GM12865 (cell line): ENCODE data around the gene AFTPH.

Experiments
- DNase-seq: peaks from one replicate; pipeline ENCODE4 v3.0.0; 2010; ENCODE audit warnings: low read depth
- H3K4me3 ChIP-seq: 2 replicates; pipeline ENCODE4 v1.5.1; 2011; ENCODE audit warnings: mild to moderate bottlenecking, low read depth, low read length, control low read depth
- CTCF ChIP-seq: IDR thresholded peaks from 2 replicates; pipeline ENCODE4 v1.5.1; 2011; ENCODE audit warnings: low read length, control low read depth, low read depth, inconsistent platforms; ENCODE audit not compliant: insufficient read depth; ENCODE audit errors: missing control alignments

Gene AFTPH

GRCh38 chr2:64608867-64609226, 84.7 kb downstream of the AFTPH start:
- H3K4me3 ChIP-seq = peak overlapping the region; percentile 55
- no peak for TF ChIP-seq CTCF
- DNase-seq = no peak

DNA sequence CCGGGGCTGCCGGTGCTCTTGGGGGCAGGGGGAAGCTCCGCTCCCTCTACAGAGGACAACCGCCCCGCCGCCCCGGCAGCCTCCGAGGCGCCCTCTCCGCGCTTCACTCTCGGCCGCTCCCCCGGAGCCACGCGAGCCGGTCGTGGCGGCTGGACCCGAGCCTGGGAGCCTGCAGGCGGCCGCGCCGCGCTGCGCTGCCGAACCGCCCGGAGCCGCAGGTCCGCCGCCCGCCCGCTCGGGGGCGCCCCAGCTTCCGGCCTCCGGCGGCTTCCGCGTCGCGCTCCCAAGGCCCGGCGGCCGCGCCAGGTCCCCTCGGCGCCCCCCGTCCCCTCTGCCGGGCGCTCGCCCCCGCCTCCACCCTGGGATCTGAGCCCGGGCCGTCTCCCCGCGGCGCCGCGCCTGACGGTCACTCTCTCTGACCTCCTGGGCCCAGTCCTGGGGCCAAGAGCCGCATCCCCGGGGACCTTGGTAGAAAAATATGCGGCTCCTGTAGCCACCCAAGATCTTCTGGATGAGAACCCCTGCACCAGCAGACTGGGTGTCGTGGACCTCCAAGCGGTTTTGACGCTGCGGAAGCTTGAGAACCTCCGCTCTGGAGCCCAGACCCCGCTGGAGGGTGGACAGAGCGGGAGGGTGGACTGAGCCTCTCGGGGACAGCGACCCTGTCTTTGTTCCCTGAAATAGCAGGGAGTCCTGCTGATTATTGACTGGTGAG, 85.3 kb downstream of the AFTPH start:
- DNase-seq = peak; percentile 87
- TF ChIP-seq CTCF = peak; percentile 59
- H3K4me3 ChIP-seq = peak overlapping the region; percentile 55

DNA sequence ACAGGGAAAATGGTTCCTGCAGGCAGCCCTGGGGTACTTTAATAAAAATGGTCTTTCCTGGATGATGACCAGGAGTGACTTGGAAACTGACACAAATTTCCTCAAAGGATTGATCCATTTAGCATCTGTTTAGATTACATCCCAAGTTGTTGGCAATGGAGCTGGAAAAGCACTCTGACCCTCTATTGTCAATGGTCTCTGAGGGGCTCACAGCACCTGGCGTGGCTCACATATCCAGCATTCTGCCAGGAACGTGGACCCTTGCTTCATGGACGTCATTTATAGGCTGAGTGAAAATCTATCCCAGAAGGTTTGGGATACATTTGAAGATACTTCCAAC, 85.8 kb downstream of the AFTPH start:
- TF ChIP-seq CTCF = no peak
- H3K4me3 ChIP-seq = peak overlapping the region; percentile 49
- DNase-seq = no peak

DNA sequence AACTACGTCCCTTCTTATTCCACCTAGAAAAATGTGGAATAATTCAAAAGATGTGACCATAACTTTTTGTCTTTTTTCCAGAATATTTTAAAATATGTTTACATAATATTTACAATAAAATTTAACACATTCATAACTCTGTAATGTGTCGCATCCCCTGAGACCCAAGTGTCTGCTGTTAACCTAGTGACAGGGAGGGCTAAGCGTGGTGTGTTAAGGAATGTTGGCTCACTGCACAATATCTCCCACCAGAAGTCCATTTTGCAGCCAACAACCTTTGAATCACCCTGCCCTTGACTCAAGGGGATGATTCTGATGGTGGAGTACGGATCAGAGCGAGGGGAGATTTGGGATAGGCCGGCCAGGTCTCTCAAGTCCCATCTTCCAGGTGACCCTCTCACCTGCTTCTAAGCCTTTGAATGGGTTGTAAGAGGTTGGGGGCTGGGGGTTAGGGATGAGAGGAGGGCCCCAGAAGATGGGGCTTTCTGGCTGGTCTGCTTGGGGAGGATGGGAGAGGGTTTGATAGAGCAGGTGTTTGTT, 86.3 kb downstream of the AFTPH start:
- H3K4me3 ChIP-seq = no peak overlapping the region
- no peak for DNase-seq
- no peak for TF ChIP-seq CTCF

DNA sequence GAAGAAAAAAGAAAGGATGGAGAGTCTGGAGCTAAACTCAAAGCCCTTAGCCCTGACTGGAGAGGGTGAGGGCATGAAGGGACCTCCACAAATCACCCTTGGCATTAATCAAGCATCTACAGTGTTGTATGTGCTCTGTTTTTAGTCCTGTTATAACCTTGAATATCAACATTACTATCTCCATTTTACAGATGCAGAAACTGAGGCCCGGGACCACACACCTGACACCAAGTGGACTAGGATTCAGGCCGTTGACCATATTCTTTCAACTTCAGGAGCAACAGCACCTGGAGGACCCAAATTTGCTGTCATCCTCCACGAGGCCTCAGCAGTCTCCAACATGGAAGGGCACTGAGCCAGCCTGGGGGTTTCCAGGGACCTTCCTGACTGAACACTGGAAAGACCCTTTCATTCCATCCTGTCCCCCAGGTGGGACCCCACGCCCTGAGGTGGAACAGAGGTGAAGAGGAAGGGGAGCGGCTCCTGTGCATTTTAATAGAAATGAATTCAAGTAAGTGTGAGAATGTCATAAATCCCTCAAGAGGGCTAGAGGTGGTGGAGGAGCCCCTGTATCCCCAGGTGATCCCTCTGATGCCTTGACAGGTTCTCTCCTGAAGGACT, 88.6 kb downstream of the AFTPH start:
- TF ChIP-seq CTCF = no peak
- no peak overlapping the region for H3K4me3 ChIP-seq
- no peak for DNase-seq

DNA sequence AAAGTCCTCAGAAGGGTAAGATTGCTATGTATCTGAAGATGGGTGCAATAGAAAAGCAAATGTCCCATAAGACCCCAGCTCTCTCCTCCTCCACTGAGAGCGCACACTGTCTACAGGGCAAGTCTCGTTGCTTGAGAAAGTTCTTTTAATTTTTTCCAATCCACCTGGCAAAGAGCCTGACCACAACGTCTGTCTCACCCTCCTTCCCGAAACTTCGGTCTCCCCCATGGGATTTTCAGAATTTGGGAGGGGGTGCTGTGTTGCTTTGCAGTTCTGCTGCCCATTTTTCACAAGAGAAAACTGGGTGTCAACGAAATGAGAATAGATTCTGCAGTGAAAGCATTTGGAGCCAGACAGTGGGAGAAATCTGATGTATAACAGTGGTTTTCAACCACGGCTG, 89.1 kb downstream of the AFTPH start:
- TF ChIP-seq CTCF = no peak
- H3K4me3 ChIP-seq = no peak overlapping the region
- no peak for DNase-seq
